WTC11 (cell line): ENCODE results near the gene USF3.

Source experiments
- CTCF ChIP-seq: fragments of 200-600 bp; IDR thresholded peaks from 2 replicates; pipeline ENCODE4 v1.8.0; 2022; ENCODE audit warnings: antibody characterized with exemption
- ETV6 ChIP-seq: sonication (generic); formaldehyde crosslinking; IDR thresholded peaks from 2 replicates; pipeline ENCODE4 v1.8.1; 2022; ENCODE audit warnings: mild to moderate bottlenecking, missing genetic modification reagents
- IRF2 ChIP-seq: sonication (generic); formaldehyde crosslinking; IDR thresholded peaks from 2 replicates; pipeline ENCODE4 v1.8.0; 2022; ENCODE audit warnings: low read depth, missing genetic modification reagents, borderline replicate concordance
- MYBL2 ChIP-seq: sonication (generic); formaldehyde crosslinking; IDR thresholded peaks from 2 replicates; pipeline ENCODE4 v1.8.1; 2023; ENCODE audit warnings: mild to moderate bottlenecking, moderate library complexity, missing genetic modification reagents
- NFE2L1 ChIP-seq: sonication (generic); formaldehyde crosslinking; IDR thresholded peaks from 2 replicates; pipeline ENCODE4 v1.8.1; 2023; ENCODE audit warnings: missing genetic modification reagents
- NR1H2 ChIP-seq: sonication (generic); formaldehyde crosslinking; IDR thresholded peaks from 2 replicates; pipeline ENCODE4 v1.9.0; 2021; ENCODE audit warnings: mild to moderate bottlenecking, moderate library complexity, missing genetic modification reagents
- SP1 ChIP-seq: sonication (generic); formaldehyde crosslinking; conservative IDR thresholded peaks from 2 replicates; pipeline ENCODE4 v1.8.1; 2022; ENCODE audit warnings: missing genetic modification reagents
- TCF7 ChIP-seq: sonication (generic); formaldehyde crosslinking; IDR thresholded peaks from 2 replicates; pipeline ENCODE4 v1.8.0; 2022; ENCODE audit warnings: mild to moderate bottlenecking, low read depth, missing genetic modification reagents, moderate library complexity
- ZNF317 ChIP-seq: sonication (generic); formaldehyde crosslinking; IDR thresholded peaks from 2 replicates; pipeline ENCODE4 v1.8.1; 2023; ENCODE audit warnings: low read depth, mild to moderate bottlenecking, moderate library complexity, missing genetic modification reagents, borderline replicate concordance
- ZNF416 ChIP-seq: fragments of 250-450 bp; sonication (Bioruptor Pico); IDR thresholded peaks from 2 replicates; pipeline ENCODE4 v1.9.0; 2021; ENCODE audit warnings: mild to moderate bottlenecking, inconsistent platforms
- TF ChIP-seq, protein P1 (sequence below): fragments of 250-450 bp; sonication (Bioruptor Pico); IDR thresholded peaks from 2 replicates; pipeline ENCODE4 v2.1.2; 2022; ENCODE audit warnings: mild to moderate bottlenecking, moderate library complexity
- TF ChIP-seq, protein P2 (sequence below): sonication (generic); formaldehyde crosslinking; IDR thresholded peaks from 2 replicates; pipeline ENCODE4 v1.8.0; 2022; ENCODE audit warnings: mild to moderate bottlenecking, missing genetic modification reagents
- TF ChIP-seq, protein P3 (sequence below): sonication (generic); formaldehyde crosslinking; IDR thresholded peaks from 2 replicates; pipeline ENCODE4 v1.8.0; 2022; ENCODE audit warnings: mild to moderate bottlenecking, missing genetic modification reagents
- TF ChIP-seq, protein P4 (sequence below): sonication (generic); formaldehyde crosslinking; IDR thresholded peaks from 2 replicates; pipeline ENCODE4 v1.8.1; 2022; ENCODE audit warnings: mild to moderate bottlenecking, missing genetic modification reagents, moderate library complexity, borderline replicate concordance

GRCh38 chr3:113695431-113695785 is 1.0 kb downstream of the USF3 start:
- TF ChIP-seq CTCF (no peak), NR1H2 (CRISPR knock-in tag) (no peak), NFE2L1 (CRISPR knock-in tag) (no peak), MYBL2 (no peak), ZNF416 (CRISPR knock-in tag) (no peak), IRF2 (CRISPR knock-in tag) (no peak), TCF7 (CRISPR knock-in tag) (no peak), SP1 (CRISPR knock-in tag) (no peak), ETV6 (no peak), ZNF317 (CRISPR knock-in tag) (no peak)
- TF ChIP-seq, protein P1, sequence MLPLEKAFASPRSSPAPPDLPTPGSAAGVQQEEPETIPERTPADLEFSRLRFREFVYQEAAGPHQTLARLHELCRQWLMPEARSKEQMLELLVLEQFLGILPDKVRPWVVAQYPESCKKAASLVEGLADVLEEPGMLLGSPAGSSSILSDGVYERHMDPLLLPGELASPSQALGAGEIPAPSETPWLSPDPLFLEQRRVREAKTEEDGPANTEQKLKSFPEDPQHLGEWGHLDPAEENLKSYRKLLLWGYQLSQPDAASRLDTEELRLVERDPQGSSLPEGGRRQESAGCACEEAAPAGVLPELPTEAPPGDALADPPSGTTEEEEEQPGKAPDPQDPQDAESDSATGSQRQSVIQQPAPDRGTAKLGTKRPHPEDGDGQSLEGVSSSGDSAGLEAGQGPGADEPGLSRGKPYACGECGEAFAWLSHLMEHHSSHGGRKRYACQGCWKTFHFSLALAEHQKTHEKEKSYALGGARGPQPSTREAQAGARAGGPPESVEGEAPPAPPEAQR: no peak
- TF ChIP-seq, protein P2, sequence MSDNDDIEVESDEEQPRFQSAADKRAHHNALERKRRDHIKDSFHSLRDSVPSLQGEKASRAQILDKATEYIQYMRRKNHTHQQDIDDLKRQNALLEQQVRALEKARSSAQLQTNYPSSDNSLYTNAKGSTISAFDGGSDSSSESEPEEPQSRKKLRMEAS (CRISPR knock-in tag): no peak
- TF ChIP-seq, protein P3, sequence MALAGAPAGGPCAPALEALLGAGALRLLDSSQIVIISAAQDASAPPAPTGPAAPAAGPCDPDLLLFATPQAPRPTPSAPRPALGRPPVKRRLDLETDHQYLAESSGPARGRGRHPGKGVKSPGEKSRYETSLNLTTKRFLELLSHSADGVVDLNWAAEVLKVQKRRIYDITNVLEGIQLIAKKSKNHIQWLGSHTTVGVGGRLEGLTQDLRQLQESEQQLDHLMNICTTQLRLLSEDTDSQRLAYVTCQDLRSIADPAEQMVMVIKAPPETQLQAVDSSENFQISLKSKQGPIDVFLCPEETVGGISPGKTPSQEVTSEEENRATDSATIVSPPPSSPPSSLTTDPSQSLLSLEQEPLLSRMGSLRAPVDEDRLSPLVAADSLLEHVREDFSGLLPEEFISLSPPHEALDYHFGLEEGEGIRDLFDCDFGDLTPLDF: no peak
- TF ChIP-seq, protein P4, sequence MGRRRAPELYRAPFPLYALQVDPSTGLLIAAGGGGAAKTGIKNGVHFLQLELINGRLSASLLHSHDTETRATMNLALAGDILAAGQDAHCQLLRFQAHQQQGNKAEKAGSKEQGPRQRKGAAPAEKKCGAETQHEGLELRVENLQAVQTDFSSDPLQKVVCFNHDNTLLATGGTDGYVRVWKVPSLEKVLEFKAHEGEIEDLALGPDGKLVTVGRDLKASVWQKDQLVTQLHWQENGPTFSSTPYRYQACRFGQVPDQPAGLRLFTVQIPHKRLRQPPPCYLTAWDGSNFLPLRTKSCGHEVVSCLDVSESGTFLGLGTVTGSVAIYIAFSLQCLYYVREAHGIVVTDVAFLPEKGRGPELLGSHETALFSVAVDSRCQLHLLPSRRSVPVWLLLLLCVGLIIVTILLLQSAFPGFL (CRISPR knock-in tag): no peak
